GM12892 (cell line): ENCODE results near the gene SMPDL3B.

Experiments used
- DNase-seq: peaks from one replicate; pipeline ENCODE4 v3.0.0; 2011; ENCODE audit not compliant: insufficient read length
- FAIRE-seq: peaks from 2 replicates; lab custom pipeline; 2011; peaks lifted over from hg19 to GRCh38; lab: Jason Lieb, UNC
- POLR2A ChIP-seq: IDR thresholded peaks from 2 replicates; pipeline ENCODE4 v1.6.1; 2011; ENCODE audit warnings: low read depth, low read length, control low read depth
- POLR2AphosphoS5 ChIP-seq: IDR thresholded peaks from 2 replicates; pipeline ENCODE4 v1.6.1; 2011; ENCODE audit warnings: low read depth, low read length, control low read depth
- TAF1 ChIP-seq: IDR thresholded peaks from 2 replicates; pipeline ENCODE4 v1.6.1; 2011; ENCODE audit warnings: low read depth, mild to moderate bottlenecking, control low read depth, low read length, borderline replicate concordance

Gene SMPDL3B

DNA sequence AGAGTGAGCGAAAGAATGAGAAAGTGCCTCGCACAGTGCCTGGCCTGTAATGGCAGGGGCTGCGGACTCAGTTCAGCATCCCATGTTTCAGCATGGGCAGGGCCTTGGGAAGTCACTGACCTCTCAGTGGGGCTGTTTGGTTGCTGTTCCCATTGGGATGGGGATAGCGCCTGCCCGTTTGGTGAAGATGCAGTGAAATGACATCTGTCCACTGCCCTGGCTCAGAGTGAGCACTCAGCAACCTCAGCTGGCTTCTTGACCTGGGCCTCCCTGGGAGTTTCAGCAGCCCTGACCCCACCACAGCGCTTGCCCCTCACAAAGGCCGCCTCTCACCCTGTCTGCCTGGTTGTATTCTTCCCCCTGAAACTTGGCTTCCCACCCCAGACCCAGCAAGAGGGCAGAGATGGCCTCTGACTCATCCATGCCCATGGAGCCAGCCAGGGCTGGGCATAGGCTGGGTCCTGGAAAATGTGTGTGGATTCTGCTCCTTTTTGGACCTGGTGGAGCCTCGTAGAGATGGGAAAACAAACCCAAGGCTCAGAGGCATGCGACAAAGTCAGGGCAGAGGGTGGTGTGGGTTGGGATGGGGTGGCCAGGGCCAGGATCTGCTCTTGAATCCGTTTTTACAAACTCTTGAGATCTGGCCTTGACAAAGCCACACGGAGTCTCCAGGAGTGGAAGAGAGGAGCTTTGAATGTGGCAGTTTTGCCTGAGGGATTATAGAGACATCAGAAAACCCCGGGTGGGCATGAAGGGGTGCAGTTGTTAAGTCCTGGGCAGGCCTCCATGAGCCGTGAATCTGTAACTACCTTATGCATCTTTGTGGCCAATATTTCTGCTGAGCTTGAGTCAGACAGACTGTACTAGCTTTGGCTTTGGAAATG lies 26.2 kb downstream of the SMPDL3B start:
- FAIRE-seq (no peak), DNase-seq (no peak)
- no peak for TF ChIP-seq POLR2A
- TF ChIP-seq TAF1: no peak
- no peak for TF ChIP-seq POLR2AphosphoS5

DNA sequence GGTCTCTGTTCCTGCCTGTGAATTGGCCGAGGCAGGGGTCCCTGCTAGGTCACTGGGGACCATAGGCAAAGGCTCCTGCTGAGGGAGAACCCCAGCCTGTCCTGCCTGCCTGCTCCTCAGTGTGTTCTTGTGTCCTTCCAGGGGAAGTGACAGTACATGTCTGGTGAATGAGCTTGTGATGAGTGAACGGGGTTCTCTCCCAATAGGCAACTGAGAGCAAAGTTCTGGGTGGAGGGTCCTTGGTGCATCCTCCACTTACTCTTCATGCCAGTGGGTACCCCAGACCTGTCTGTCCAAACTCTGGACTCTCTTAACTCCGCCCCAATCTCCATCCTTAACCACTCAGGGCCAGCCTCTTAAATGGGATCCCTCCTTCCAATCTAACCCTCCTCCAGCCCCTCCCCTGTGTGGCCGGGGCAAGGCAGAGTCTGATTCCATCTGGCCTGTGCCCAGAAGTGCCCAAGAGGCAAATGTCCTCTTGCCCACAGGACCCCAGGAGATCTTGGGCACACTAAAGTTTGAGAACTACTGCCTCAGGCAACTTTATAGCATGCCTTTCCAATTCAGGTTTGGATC lies 26.9 kb downstream of the SMPDL3B start:
- DNase-seq (no peak), FAIRE-seq (no peak)
- no peak for TF ChIP-seq TAF1
- TF ChIP-seq POLR2A: no peak
- no peak for TF ChIP-seq POLR2AphosphoS5

DNA sequence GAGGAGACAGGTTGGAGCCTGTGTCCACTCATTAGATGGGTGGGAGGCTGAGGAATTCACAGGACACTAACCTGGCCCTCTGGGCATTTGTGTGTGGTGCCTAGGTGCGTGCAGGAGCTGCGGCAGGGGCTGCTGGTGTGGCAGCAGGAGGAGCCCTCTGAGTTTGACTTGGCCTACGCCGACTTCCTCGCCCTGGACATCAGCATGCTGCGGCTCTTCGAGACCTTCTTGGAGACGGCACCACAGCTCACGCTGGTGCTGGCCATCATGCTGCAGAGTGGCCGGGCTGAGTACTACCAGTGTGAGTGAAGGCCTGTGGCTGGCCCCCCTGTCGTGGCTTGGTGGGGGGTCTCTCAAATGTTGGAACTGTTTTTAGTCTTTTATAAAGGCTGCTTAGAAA lies 28.6 kb downstream of the SMPDL3B start:
- DNase-seq (no peak), FAIRE-seq (no peak)
- no peak for TF ChIP-seq POLR2AphosphoS5
- no peak for TF ChIP-seq POLR2A
- TF ChIP-seq TAF1: no peak

DNA sequence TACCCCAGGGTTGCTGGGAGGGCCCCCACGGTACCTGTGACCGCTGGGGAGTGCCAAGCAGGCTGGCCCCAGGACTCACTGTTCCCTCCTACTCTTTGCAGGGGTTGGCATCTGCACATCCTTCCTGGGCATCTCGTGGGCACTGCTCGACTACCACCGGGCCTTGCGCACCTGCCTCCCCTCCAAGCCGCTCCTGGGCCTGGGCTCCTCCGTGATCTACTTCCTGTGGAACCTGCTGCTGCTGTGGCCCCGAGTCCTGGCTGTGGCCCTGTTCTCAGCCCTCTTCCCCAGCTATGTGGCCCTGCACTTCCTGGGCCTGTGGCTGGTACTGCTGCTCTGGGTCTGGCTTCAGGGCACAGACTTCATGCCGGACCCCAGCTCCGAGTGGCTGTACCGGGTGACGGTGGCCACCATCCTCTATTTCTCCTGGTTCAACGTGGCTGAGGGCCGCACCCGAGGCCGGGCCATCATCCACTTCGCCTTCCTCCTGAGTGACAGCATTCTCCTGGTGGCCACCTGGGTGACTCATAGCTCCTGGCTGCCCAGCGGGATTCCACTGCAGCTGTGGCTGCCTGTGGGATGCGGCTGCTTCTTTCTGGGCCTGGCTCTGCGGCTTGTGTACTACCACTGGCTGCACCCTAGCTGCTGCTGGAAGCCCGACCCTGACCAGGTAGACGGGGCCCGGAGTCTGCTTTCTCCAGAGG lies 31.8 kb downstream of the SMPDL3B start:
- TF ChIP-seq TAF1 (no peak), POLR2A (no peak), POLR2AphosphoS5 (no peak)
- FAIRE-seq (no peak), DNase-seq (no peak)

DNA sequence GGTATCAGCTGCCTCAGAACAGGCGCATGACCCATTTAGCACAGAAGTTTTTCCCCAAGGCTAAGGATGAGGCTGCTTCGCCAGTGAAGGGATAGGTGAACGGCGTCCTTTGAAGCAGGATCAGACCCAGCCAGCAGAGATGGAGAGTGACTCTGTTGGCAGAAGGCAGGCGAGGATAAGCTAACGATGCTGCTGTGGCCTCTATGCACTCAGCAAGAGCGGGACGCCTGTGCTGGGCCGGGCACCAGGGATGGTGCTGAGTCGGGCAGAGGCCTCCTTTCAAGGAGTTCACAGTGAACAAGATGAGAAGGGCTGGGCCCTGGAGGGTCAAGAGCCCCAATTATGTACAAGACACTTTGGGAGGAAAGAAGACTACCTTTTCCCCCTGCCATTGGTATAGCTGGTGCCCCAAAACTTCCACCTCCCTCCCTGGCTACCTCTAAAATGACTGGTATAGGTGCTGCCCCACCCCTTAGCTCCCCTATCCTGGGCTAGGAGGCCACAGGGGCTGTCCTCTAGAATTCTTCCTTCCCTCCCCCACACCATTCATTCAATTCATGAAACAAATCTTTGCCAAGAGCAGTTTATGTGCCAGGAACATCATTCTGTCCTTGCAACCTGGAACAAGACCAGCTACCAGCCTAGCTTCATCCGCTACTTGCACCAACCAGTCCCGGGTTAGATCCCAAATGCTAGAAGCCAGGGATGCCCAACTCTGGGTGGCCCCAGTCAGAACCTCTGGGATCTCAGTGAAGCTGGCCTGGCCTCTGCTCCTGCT lies 32.5 kb downstream of the SMPDL3B start:
- FAIRE-seq: no peak
- DNase-seq: no peak
- TF ChIP-seq TAF1 (no peak), POLR2A (no peak), POLR2AphosphoS5 (no peak)

DNA sequence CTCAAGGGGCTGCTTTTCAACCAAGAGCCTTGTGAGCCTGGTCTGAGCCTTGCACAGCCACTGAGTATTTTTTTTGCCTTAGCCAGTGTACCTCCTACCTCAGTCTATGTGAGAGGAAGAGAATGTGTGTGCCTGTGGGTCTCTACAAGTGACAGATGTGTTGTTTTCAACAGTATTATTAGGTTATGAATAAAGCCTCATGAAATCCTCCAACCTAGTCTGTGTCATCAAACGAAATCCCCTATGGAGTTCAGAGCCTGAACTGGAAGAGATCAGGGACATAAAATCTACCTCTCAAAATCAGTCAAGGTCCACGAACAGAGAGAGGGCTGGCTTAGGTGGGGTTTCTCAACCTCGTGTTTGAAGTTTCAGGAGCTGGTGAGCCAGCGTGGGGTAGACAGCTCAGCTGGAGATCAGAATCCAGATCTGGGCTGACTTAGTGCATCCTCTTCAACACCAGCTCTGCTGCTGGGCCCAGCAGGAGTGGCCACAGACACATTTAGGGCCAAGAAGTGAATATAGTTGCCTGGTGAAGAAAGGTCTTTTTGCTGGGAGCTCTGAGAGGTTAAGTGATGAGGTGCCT lies 33.2 kb downstream of the SMPDL3B start:
- TF ChIP-seq TAF1: no peak
- no peak for TF ChIP-seq POLR2AphosphoS5
- FAIRE-seq: no peak
- DNase-seq: no peak

DNA sequence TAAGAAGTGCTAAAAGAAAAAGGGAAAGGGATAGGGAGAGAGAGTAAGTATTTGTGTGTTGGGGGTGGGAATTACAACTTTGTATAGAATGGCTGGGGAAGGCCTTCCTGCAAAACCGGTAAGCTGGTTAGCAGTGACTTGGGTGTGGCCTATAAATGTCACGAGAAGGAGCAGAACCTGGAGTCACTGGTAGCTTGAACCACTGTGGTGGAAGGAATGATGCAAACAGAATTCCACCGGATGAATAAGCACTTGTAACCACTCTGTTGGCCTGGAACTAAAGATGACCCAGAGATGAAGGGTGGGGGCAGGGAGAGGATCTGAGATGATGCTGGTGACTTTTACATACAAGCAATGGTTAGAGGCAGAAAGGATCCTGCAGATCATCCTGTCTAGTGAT lies 33.9 kb downstream of the SMPDL3B start:
- FAIRE-seq (no peak), DNase-seq (no peak)
- TF ChIP-seq TAF1 (no peak), POLR2A (no peak), POLR2AphosphoS5 (no peak)

DNA sequence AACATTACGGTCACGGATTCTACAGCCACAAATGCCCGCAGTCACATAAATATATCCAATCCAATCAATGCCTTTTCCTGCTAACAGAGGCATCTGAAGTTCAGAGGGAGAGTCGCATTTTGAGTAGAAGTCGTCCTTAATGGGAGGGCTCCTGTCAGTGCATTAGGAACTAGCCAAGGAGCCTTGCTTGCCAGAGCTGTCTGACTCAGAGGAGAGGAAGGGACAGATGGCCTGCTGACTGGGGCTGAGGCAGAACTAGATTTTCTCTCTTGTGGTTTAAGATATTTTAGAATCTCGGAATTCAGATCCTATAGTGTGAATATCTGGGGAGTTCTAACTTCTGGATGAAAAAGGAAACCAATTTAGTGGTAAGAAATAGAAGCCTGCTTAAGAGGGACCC lies 35.6 kb downstream of the SMPDL3B start:
- TF ChIP-seq POLR2A (no peak), TAF1 (no peak), POLR2AphosphoS5 (no peak)
- DNase-seq (no peak), FAIRE-seq (no peak)

DNA sequence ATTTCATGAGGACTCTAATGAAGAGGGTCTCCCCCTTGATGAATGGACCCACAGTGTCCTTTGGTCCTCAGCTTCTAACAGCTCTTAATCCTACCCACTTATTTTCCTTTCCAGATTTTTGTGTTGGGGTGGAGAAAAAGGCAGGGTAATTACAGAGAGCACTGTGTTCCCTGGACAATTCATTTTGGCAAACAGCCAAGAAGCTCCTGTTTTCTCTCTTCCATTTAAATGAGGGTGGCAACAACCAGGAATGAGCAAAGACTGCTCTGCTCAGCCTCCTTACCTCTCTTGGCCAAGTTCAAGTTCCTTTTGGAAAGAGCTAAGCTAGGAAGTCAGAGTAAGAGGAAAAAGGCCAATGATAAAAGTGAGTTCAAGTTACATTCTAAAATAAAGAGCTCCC lies 36.9 kb downstream of the SMPDL3B start:
- no peak for DNase-seq

DNA sequence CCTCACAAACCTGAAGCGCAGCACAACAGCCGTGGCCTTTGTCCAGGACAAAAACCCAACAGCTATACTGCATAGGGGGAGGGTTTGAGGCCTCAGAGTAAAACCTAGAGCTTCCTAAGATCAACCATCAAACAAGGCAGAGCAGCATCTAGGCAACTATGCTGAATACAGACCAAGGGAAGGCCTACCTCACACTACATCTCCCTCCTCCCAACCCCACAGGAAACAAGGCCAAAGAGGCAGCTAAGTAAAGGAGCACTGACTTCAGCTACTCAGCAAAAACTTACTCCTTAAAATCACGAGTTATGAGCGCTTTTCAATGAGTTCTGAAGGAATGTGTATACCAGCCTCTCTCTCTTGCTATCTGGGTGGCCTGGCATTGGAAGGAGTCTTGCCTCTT lies 37.3 kb downstream of the SMPDL3B start:
- FAIRE-seq (no peak), DNase-seq (no peak)
- TF ChIP-seq POLR2A (no peak), TAF1 (no peak), POLR2AphosphoS5 (no peak)

More for the DNA sequence above, 36.9 kb downstream of the SMPDL3B start:
- TF ChIP-seq TAF1: no peak
- TF ChIP-seq POLR2A: no peak
- TF ChIP-seq POLR2AphosphoS5: no peak
- no peak for FAIRE-seq

DNA sequence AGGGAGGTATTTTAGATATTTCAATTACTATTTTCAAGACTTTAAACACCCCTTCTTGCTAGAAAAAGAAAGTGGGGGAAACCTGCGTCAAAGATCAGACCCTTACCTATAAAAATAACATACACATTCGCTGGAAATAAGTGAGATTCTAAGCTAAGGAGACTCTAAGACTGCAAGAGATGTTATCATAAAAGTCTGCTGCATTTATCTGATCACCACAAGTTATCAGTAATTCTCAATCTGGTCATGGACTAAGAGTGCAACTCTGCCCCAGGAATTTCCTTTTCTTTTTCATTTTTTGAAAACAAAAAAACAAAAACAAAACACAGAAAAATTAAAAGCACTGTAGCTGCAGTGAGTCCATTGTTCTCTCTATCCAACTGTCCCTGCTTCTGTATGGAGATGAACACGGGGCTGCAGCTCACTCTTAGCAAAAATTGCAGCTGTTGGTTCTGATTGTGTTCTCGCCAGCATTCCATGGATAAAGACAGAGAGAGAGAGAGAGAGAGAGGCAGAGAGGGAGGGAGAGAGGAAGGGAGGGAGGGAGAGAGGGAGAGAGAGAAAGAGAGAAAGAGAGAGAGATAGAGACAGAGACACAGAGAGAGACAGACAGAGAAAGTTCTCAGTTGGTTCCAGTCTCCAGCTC lies 39.1 kb downstream of the SMPDL3B start:
- FAIRE-seq: no peak

DNA sequence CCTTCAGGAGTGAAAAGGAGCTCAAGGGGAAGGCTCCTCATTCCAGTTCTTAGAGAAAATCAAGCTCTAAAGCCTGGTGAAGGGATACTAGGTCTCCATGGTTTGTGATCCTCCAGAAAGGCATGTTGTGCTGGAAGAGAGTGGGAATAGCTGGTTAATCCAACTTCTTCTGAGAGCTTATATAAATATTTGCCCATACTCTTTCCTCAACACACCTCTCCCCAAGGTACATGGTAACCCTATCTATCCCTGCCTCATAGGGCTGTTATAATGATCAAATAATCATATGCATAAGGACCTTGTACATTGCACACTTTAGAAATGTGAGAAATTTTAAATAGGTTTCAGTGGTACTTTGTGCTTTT lies 39.6 kb downstream of the SMPDL3B start:
- DNase-seq (no peak), FAIRE-seq (no peak)

More for the DNA sequence above, 39.1 kb downstream of the SMPDL3B start:
- DNase-seq: no peak
- TF ChIP-seq POLR2A: no peak
- no peak for TF ChIP-seq TAF1
- TF ChIP-seq POLR2AphosphoS5: no peak

More for the DNA sequence above, 39.6 kb downstream of the SMPDL3B start:
- TF ChIP-seq TAF1 (no peak), POLR2AphosphoS5 (no peak), POLR2A (no peak)
